GM21423 (cell line): ENCODE measurements around the gene ERC1.

Experiments used
- ATAC-seq: cut with Tn5 transposase; IDR thresholded peaks from one replicate; pipeline ENCODE4 v1.9.1; 2021; ENCODE audit warnings: mild to moderate bottlenecking, moderate library complexity; ENCODE audit not compliant: unreplicated experiment

Gene ERC1

GRCh38 chr12:1281683-1282366 lies 290.8 kb downstream of the ERC1 start:
- no peak for ATAC-seq

- ATAC-seq: no peak
These were observed 291.8 kb downstream of the ERC1 start for GRCh38 chr12:1282670-1283315.

GRCh38 chr12:1283316-1283715 lies 292.3 kb downstream of the ERC1 start:
- ATAC-seq: no peak

GRCh38 chr12:1284611-1285010 lies 293.6 kb downstream of the ERC1 start:
- ATAC-seq: no peak

GRCh38 chr12:1287446-1287975 lies 296.5 kb downstream of the ERC1 start:
- ATAC-seq: no peak

- ATAC-seq: no peak
These were observed 297.3 kb downstream of the ERC1 start for GRCh38 chr12:1288333-1288732.

GRCh38 chr12:1289371-1290155 lies 298.5 kb downstream of the ERC1 start:
- no peak for ATAC-seq

GRCh38 chr12:1290716-1291115 lies 299.7 kb downstream of the ERC1 start:
- ATAC-seq: no peak

GRCh38 chr12:1291601-1292332 lies 300.7 kb downstream of the ERC1 start:
- no peak for ATAC-seq

- ATAC-seq: no peak
These were observed 302.9 kb downstream of the ERC1 start for GRCh38 chr12:1293901-1294300.

- ATAC-seq: no peak
These were observed 306.2 kb downstream of the ERC1 start for GRCh38 chr12:1297206-1297605.

- ATAC-seq: no peak
These were observed 306.7 kb downstream of the ERC1 start for GRCh38 chr12:1297639-1298175.

GRCh38 chr12:1300460-1300859 lies 309.4 kb downstream of the ERC1 start:
- no peak for ATAC-seq

GRCh38 chr12:1302201-1302870 lies 311.3 kb downstream of the ERC1 start:
- ATAC-seq: no peak

- ATAC-seq: no peak
These were observed 314.0 kb downstream of the ERC1 start for GRCh38 chr12:1305063-1305434.

- no peak for ATAC-seq
These were observed 314.9 kb downstream of the ERC1 start for GRCh38 chr12:1305791-1306500.

GRCh38 chr12:1306817-1307216 lies 315.8 kb downstream of the ERC1 start:
- ATAC-seq: no peak

GRCh38 chr12:1307796-1308195 lies 316.8 kb downstream of the ERC1 start:
- no peak for ATAC-seq

- ATAC-seq: no peak
These were observed 318.6 kb downstream of the ERC1 start for GRCh38 chr12:1309613-1310012.

GRCh38 chr12:1310653-1311052 lies 319.6 kb downstream of the ERC1 start:
- no peak for ATAC-seq
